ENCODE results near the gene MTOR. TPM values are rescaled to one million over a fixed set of nuclear protein-coding genes. Genes with fewer than 3 reads are reported as not detected.

The MTOR gene
- total RNA-seq, 1 donor from 2014 or later = 31.9 TPM

DNA sequence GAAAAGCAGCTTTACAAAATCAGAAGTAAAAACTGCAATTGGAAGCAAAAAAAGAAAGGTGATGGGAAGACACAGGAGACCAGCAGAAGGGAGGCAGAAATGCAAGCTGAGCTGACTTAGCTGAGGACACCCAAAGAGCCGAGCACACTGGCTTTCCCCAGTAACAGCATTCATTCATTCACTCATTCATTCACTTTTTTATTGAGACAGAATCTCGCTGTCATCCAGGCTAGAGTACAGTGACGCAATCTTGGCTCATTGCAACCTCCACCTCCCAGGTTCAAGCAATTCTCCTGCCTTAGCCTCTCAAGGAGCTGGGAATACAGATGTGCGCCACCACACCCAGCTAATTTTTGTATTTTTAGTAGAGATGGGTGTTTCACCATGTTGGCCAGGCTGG lies 65.0 kb downstream of the MTOR start:
- Histone ChIP-seq H3K36me3 (ENCODE audit: control insufficient read depth, insufficient read depth, low read length) (peaks cover 13% of the 10 kb centered on the region), H3K27me3 (ENCODE audit: control insufficient read depth, insufficient read depth, low read length) (no peaks in the 10 kb centered on the region), H3K4me3 (ENCODE audit: low read depth, low read length) (no peak overlapping the region)
- FAIRE-seq = no peak
- TF ChIP-seq, protein P1, sequence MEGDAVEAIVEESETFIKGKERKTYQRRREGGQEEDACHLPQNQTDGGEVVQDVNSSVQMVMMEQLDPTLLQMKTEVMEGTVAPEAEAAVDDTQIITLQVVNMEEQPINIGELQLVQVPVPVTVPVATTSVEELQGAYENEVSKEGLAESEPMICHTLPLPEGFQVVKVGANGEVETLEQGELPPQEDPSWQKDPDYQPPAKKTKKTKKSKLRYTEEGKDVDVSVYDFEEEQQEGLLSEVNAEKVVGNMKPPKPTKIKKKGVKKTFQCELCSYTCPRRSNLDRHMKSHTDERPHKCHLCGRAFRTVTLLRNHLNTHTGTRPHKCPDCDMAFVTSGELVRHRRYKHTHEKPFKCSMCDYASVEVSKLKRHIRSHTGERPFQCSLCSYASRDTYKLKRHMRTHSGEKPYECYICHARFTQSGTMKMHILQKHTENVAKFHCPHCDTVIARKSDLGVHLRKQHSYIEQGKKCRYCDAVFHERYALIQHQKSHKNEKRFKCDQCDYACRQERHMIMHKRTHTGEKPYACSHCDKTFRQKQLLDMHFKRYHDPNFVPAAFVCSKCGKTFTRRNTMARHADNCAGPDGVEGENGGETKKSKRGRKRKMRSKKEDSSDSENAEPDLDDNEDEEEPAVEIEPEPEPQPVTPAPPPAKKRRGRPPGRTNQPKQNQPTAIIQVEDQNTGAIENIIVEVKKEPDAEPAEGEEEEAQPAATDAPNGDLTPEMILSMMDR (IDR thresholded peaks at IDR 0.05; ENCODE audit: insufficient read depth, low read length, severe bottlenecking) = no peak
- DNase-seq (ENCODE audit: low read depth) = no peak

DNA sequence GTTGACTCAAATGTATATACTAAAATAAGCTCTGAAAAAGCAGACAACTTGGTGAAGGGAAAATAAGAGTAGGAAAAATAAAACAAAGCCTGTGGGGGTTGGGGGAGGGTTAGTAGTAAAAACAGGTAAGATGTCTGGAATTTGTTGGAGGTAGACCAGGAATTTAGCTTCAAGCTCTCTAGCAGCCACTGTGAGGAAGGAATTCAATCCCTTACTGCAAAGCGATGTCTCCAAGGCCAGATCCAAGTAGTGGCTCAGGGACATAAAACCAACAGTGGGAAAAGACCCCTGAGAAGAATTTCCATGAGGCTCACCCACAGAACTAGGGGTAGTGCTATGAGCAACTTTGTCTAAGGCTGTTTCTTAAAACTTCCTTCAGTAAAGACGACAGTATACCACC lies 65.4 kb downstream of the MTOR start:
- TF ChIP-seq, protein P1 (IDR thresholded peaks at IDR 0.05; ENCODE audit: insufficient read depth, low read length, severe bottlenecking) = no peak
- Histone ChIP-seq H3K36me3 (ENCODE audit: control insufficient read depth, insufficient read depth, low read length) (peaks cover 13% of the 10 kb centered on the region), H3K27me3 (ENCODE audit: control insufficient read depth, insufficient read depth, low read length) (no peaks in the 10 kb centered on the region), H3K4me3 (ENCODE audit: low read depth, low read length) (no peak overlapping the region)
- no peak for DNase-seq (ENCODE audit: low read depth)
- no peak for FAIRE-seq

DNA sequence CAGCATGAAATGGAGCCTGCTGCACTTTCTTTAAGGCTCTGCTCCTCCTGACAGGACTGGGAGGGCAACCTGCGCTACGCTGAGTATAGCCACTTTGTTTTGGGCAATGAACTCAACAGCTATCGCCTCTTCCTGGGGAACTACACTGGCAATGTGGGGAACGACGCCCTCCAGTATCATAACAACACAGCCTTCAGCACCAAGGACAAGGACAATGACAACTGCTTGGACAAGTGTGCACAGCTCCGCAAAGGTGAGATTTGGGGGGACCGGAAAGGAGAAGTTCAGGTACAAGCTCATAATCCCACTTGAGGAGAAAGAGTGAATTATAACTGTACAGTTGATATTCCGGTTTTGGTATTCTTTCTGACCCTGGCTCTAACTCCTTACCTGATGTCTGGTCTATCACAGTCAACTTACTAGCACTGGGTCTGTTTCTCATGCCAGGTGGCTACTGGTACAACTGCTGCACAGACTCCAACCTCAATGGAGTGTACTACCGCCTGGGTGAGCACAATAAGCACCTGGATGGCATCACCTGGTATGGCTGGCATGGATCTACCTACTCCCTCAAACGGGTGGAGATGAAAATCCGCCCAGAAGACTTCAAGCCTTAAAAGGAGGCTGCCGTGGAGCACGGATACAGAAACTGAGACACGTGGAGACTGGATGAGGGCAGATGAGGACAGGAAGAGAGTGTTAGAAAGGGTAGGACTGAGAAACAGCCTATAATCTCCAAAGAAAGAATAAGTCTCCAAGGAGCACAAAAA lies 67.8 kb downstream of the MTOR start:
- TF ChIP-seq, protein P1 (IDR thresholded peaks at IDR 0.05; ENCODE audit: insufficient read depth, low read length, severe bottlenecking) = no peak
- peak; percentile 7 for FAIRE-seq
- Histone ChIP-seq H3K4me3 (ENCODE audit: low read depth, low read length) (no peak overlapping the region), H3K36me3 (ENCODE audit: control insufficient read depth, insufficient read depth, low read length) (peaks cover 20% of the 10 kb centered on the region), H3K27me3 (ENCODE audit: control insufficient read depth, insufficient read depth, low read length) (no peaks in the 10 kb centered on the region)
- DNase-seq (ENCODE audit: low read depth) = no peak

DNA sequence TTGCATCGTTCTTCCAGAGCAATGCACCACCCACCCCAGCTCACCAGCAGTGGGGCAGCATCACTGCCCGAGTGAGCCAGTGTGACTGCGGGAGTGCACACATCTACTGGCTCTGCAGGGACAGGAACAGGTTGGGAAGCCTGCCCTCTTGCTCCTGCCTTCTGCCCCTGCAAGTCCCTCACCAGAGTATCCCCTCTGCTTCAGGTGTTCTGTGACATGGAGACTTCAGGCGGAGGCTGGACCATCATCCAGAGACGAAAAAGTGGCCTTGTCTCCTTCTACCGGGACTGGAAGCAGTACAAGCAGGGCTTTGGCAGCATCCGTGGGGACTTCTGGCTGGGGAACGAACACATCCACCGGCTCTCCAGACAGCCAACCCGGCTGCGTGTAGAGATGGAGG lies 69.0 kb downstream of the MTOR start:
- DNase-seq (ENCODE audit: low read depth) (no peak), FAIRE-seq (no peak)
- TF ChIP-seq, protein P1 (IDR thresholded peaks at IDR 0.05; ENCODE audit: insufficient read depth, low read length, severe bottlenecking) = no peak
- no peak overlapping the region for H3K4me3 ChIP-seq (ENCODE audit: low read depth, low read length)
- H3K36me3 ChIP-seq (ENCODE audit: control insufficient read depth, insufficient read depth, low read length) = peaks cover 14% of the 10 kb centered on the region
- H3K27me3 ChIP-seq (ENCODE audit: control insufficient read depth, insufficient read depth, low read length) = no peaks in the 10 kb centered on the region

DNA sequence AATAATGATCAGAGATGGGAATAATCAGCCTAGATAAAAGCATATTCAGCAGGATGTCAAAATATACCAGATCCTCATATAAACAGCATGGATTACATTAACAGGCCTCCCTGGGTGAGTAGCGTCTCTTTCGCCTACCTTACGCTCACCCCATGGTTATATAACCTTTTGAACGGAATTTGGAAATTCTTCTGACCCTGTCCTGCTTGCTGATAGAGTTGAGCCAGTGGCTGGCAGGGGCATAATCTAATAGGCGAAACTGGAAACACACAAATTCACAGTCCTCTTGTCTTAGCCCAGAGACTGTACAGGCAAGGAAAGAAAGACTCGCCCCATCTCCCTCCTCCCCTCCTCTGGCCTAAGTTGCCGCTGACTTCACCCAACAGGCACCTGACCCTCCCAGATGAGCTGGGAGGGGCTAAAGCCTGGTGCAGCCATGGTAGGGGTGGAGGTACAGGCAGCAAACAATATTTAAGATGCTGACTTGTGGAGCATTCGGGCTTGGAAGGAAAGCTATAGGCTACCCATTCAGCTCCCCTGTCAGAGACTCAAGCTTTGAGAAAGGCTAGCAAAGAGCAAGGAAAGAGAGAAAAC lies 73.4 kb downstream of the MTOR start, which contains the start of gene ANGPTL7:
Gene ANGPTL7, plus strand, starts transcription at position 498 of the 594 bp plus-strand sequence. CDS start 225 bp downstream, outside the sequence.
- no peak within 1 kb of the TSS for H3K4me3 ChIP-seq (ENCODE audit: low read depth, low read length)
- DNase-seq (ENCODE audit: low read depth) = no peak
- TF ChIP-seq, protein P1 (IDR thresholded peaks at IDR 0.05; ENCODE audit: insufficient read depth, low read length, severe bottlenecking) = no peak
- FAIRE-seq = no peak
- H3K27me3 ChIP-seq (ENCODE audit: control insufficient read depth, insufficient read depth, low read length) = no peaks in the 10 kb centered on the region
- peaks cover 11% of the 10 kb centered on the region for H3K36me3 ChIP-seq (ENCODE audit: control insufficient read depth, insufficient read depth, low read length)
